ENCODE results near the gene ANKRD33B.
"Not testable (repeated sequence)": the region's sequence is repeated elsewhere in the genome, so short reads cannot be mapped to it uniquely, and the experiment has no call there.

Gene ANKRD33B

GRCh38 chr5:10631316-10631996 is 67.6 kb downstream of the ANKRD33B start:
- no peaks in the 10 kb centered on the region for H3K36me3 ChIP-seq (ENCODE audit: control insufficient read depth, insufficient read depth, low read length)
- no peaks in the 10 kb centered on the region for H3K9me3 ChIP-seq (ENCODE audit: control insufficient read depth, insufficient read depth, low read length)
- H3K9ac ChIP-seq (ENCODE audit: low read depth, low read length) = no peak overlapping the region
- H3K27me3 ChIP-seq (ENCODE audit: control insufficient read depth, insufficient read depth, low read length) = no peaks in the 10 kb centered on the region
- no peak overlapping the region for H3K4me3 ChIP-seq (ENCODE audit: low read depth, low read length)
- H3K27ac ChIP-seq (ENCODE audit: low read depth, low read length) = peak overlapping the region; percentile 59
- peaks cover 31% of the 10 kb centered on the region for H3K4me1 ChIP-seq (ENCODE audit: control insufficient read depth, insufficient read depth, low read length)

GRCh38 chr5:10632110-10632761 is 68.4 kb downstream of the ANKRD33B start:
- peaks cover 31% of the 10 kb centered on the region for H3K4me1 ChIP-seq (ENCODE audit: control insufficient read depth, insufficient read depth, low read length)
- no peaks in the 10 kb centered on the region for H3K9me3 ChIP-seq (ENCODE audit: control insufficient read depth, insufficient read depth, low read length)
- no peaks in the 10 kb centered on the region for H3K36me3 ChIP-seq (ENCODE audit: control insufficient read depth, insufficient read depth, low read length)
- no peak overlapping the region for H3K4me3 ChIP-seq (ENCODE audit: low read depth, low read length)
- no peaks in the 10 kb centered on the region for H3K27me3 ChIP-seq (ENCODE audit: control insufficient read depth, insufficient read depth, low read length)
- peak overlapping the region; percentile 59 for H3K27ac ChIP-seq (ENCODE audit: low read depth, low read length)
- no peak overlapping the region for H3K9ac ChIP-seq (ENCODE audit: low read depth, low read length)

GRCh38 chr5:10633271-10634049 is 69.6 kb downstream of the ANKRD33B start:
- Histone ChIP-seq H3K9ac (ENCODE audit: low read depth, low read length) (no peak overlapping the region), H3K4me1 (ENCODE audit: control insufficient read depth, insufficient read depth, low read length) (peaks cover 38% of the 10 kb centered on the region)

GRCh38 chr5:10634050-10634449 is 70.2 kb downstream of the ANKRD33B start:
- no peaks in the 10 kb centered on the region for H3K9me3 ChIP-seq (ENCODE audit: control insufficient read depth, insufficient read depth, low read length)
- no peak overlapping the region for H3K9ac ChIP-seq (ENCODE audit: low read depth, low read length)
- peaks cover 41% of the 10 kb centered on the region for H3K4me1 ChIP-seq (ENCODE audit: control insufficient read depth, insufficient read depth, low read length)
- H3K36me3 ChIP-seq (ENCODE audit: control insufficient read depth, insufficient read depth, low read length) = no peaks in the 10 kb centered on the region
- H3K27ac ChIP-seq (ENCODE audit: low read depth, low read length) = no peak overlapping the region
- H3K27me3 ChIP-seq (ENCODE audit: control insufficient read depth, insufficient read depth, low read length) = no peaks in the 10 kb centered on the region
- H3K4me3 ChIP-seq (ENCODE audit: low read depth, low read length) = no peak overlapping the region

More at GRCh38 chr5:10633271-10634049, 69.6 kb downstream of the ANKRD33B start:
- no peak overlapping the region for H3K27ac ChIP-seq (ENCODE audit: low read depth, low read length)
- no peak overlapping the region for H3K4me3 ChIP-seq (ENCODE audit: low read depth, low read length)
- no peaks in the 10 kb centered on the region for H3K9me3 ChIP-seq (ENCODE audit: control insufficient read depth, insufficient read depth, low read length)
- no peaks in the 10 kb centered on the region for H3K27me3 ChIP-seq (ENCODE audit: control insufficient read depth, insufficient read depth, low read length)
- no peaks in the 10 kb centered on the region for H3K36me3 ChIP-seq (ENCODE audit: control insufficient read depth, insufficient read depth, low read length)

GRCh38 chr5:10634562-10634961 is 70.7 kb downstream of the ANKRD33B start:
- Histone ChIP-seq H3K36me3 (ENCODE audit: control insufficient read depth, insufficient read depth, low read length) (no peaks in the 10 kb centered on the region), H3K27ac (ENCODE audit: low read depth, low read length) (no peak overlapping the region), H3K9ac (ENCODE audit: low read depth, low read length) (no peak overlapping the region), H3K27me3 (ENCODE audit: control insufficient read depth, insufficient read depth, low read length) (no peaks in the 10 kb centered on the region), H3K4me3 (ENCODE audit: low read depth, low read length) (no peak overlapping the region), H3K9me3 (ENCODE audit: control insufficient read depth, insufficient read depth, low read length) (no peaks in the 10 kb centered on the region), H3K4me1 (ENCODE audit: control insufficient read depth, insufficient read depth, low read length) (peaks cover 41% of the 10 kb centered on the region)

- H3K4me3 ChIP-seq (ENCODE audit: low read depth, low read length) = no peak overlapping the region
- H3K27ac ChIP-seq (ENCODE audit: low read depth, low read length) = peak overlapping the region; percentile 77
- H3K27me3 ChIP-seq (ENCODE audit: control insufficient read depth, insufficient read depth, low read length) = no peaks in the 10 kb centered on the region
- no peaks in the 10 kb centered on the region for H3K9me3 ChIP-seq (ENCODE audit: control insufficient read depth, insufficient read depth, low read length)
- no peaks in the 10 kb centered on the region for H3K36me3 ChIP-seq (ENCODE audit: control insufficient read depth, insufficient read depth, low read length)
- no peak overlapping the region for H3K9ac ChIP-seq (ENCODE audit: low read depth, low read length)
- peaks cover 41% of the 10 kb centered on the region for H3K4me1 ChIP-seq (ENCODE audit: control insufficient read depth, insufficient read depth, low read length)
Observed at GRCh38 chr5:10635257-10635866, 71.5 kb downstream of the ANKRD33B start.

GRCh38 chr5:10635867-10636350 is 72.0 kb downstream of the ANKRD33B start:
- Histone ChIP-seq H3K9ac (ENCODE audit: low read depth, low read length) (no peak overlapping the region), H3K27ac (ENCODE audit: low read depth, low read length) (peak overlapping the region; percentile 77), H3K9me3 (ENCODE audit: control insufficient read depth, insufficient read depth, low read length) (no peaks in the 10 kb centered on the region), H3K4me3 (ENCODE audit: low read depth, low read length) (no peak overlapping the region), H3K4me1 (ENCODE audit: control insufficient read depth, insufficient read depth, low read length) (peaks cover 41% of the 10 kb centered on the region), H3K27me3 (ENCODE audit: control insufficient read depth, insufficient read depth, low read length) (no peaks in the 10 kb centered on the region), H3K36me3 (ENCODE audit: control insufficient read depth, insufficient read depth, low read length) (no peaks in the 10 kb centered on the region)

GRCh38 chr5:10636363-10637142 is 72.7 kb downstream of the ANKRD33B start:
- H3K4me1 ChIP-seq (ENCODE audit: control insufficient read depth, insufficient read depth, low read length) = peaks cover 41% of the 10 kb centered on the region
- H3K9me3 ChIP-seq (ENCODE audit: control insufficient read depth, insufficient read depth, low read length) = no peaks in the 10 kb centered on the region
- peak overlapping the region; percentile 74 for H3K27ac ChIP-seq (ENCODE audit: low read depth, low read length)
- H3K36me3 ChIP-seq (ENCODE audit: control insufficient read depth, insufficient read depth, low read length) = no peaks in the 10 kb centered on the region
- H3K9ac ChIP-seq (ENCODE audit: low read depth, low read length) = peak overlapping the region; percentile 29; the same call in 1 of the 2 replicates
- H3K27me3 ChIP-seq (ENCODE audit: control insufficient read depth, insufficient read depth, low read length) = no peaks in the 10 kb centered on the region
- H3K4me3 ChIP-seq (ENCODE audit: low read depth, low read length) = no peak overlapping the region

- peak overlapping the region; percentile 54 for H3K4me3 ChIP-seq (ENCODE audit: low read depth, low read length)
- H3K9ac ChIP-seq (ENCODE audit: low read depth, low read length) = 0 out of 2 replicates have a peak overlapping the region, but pooled peaks have one; percentile 18
- H3K4me1 ChIP-seq (ENCODE audit: control insufficient read depth, insufficient read depth, low read length) = peaks cover 37% of the 10 kb centered on the region
Observed at GRCh38 chr5:10637944-10638343, 74.1 kb downstream of the ANKRD33B start.

GRCh38 chr5:10638723-10639122 is 74.9 kb downstream of the ANKRD33B start:
- H3K4me3 ChIP-seq (ENCODE audit: low read depth, low read length); H3K36me3 ChIP-seq (ENCODE audit: control insufficient read depth, insufficient read depth, low read length); H3K9me3 ChIP-seq (ENCODE audit: control insufficient read depth, insufficient read depth, low read length); H3K9ac ChIP-seq (ENCODE audit: low read depth, low read length); H3K27ac ChIP-seq (ENCODE audit: low read depth, low read length); H3K27me3 ChIP-seq (ENCODE audit: control insufficient read depth, insufficient read depth, low read length): not testable (repeated sequence)
- peaks cover 37% of the 10 kb centered on the region for H3K4me1 ChIP-seq (ENCODE audit: control insufficient read depth, insufficient read depth, low read length)

More at GRCh38 chr5:10637944-10638343, 74.1 kb downstream of the ANKRD33B start:
- H3K27ac ChIP-seq (ENCODE audit: low read depth, low read length) = peak overlapping the region; percentile 74
- H3K36me3 ChIP-seq (ENCODE audit: control insufficient read depth, insufficient read depth, low read length) = 0 out of 2 replicates have a peak, but pooled peaks cover 2% of the 10 kb centered on the region
- no peaks in the 10 kb centered on the region for H3K9me3 ChIP-seq (ENCODE audit: control insufficient read depth, insufficient read depth, low read length)
- H3K27me3 ChIP-seq (ENCODE audit: control insufficient read depth, insufficient read depth, low read length) = no peaks in the 10 kb centered on the region

All from HUES48 (cell line).